HepG2 (cell line): ENCODE measurements around the gene TPD52L2. TPM values are rescaled to one million over a fixed set of nuclear protein-coding genes. Genes with fewer than 3 reads are reported as not detected.

Source experiments
- GTF2F1 ChIP-seq: fragments of 150-350 bp; IDR thresholded peaks from 2 replicates; pipeline ENCODE4 v1.6.1; 2014; ENCODE audit warnings: low read length
- IRX3 ChIP-seq: sonication (generic); formaldehyde crosslinking; IDR thresholded peaks from 2 replicates; pipeline ENCODE4 v1.8.1; 2023; ENCODE audit warnings: mild to moderate bottlenecking, low read depth, missing genetic modification reagents, borderline replicate concordance
- KLF16 ChIP-seq, 2 experiments: sonication (generic) in 1 of 2; formaldehyde crosslinking in 1 of 2; IDR thresholded peaks; 2 replicates each; pipeline versions ENCODE4 v1.6.1 to v1.8.0; 2016 to 2023; ENCODE audit warnings: missing genetic modification reagents in 2 of 2, missing compliant biosample characterization in 1 of 2
- SRSF1 ChIP-seq: fragments of 200-400 bp; formaldehyde crosslinking; optimal IDR thresholded peaks from 2 replicates; pipeline ENCODE3; 2017; ENCODE audit warnings: mild to moderate bottlenecking, low read depth, low read length, moderate library complexity
- ZFP90 ChIP-seq: sonication (generic); formaldehyde crosslinking; IDR thresholded peaks from 2 replicates; pipeline ENCODE4 v1.8.0; 2022; ENCODE audit warnings: missing genetic modification reagents, mild to moderate bottlenecking, inconsistent platforms, borderline replicate concordance
- ZNF101 ChIP-seq: sonication (generic); formaldehyde crosslinking; IDR thresholded peaks from 2 replicates; pipeline ENCODE4 v1.4.0; 2020; ENCODE audit warnings: mild to moderate bottlenecking, low read depth, missing genetic modification reagents, borderline replicate concordance
- ZNF331 ChIP-seq: sonication (generic); formaldehyde crosslinking; IDR thresholded peaks from 2 replicates; pipeline ENCODE4 v1.4.0; 2020; ENCODE audit warnings: missing genetic modification reagents
- ZNF550 ChIP-seq: sonication (generic); formaldehyde crosslinking; IDR thresholded peaks from 2 replicates; pipeline ENCODE4 v1.4.0; 2020; ENCODE audit warnings: mild to moderate bottlenecking, missing genetic modification reagents, borderline replicate concordance
- ZNF781 ChIP-seq: sonication (generic); formaldehyde crosslinking; IDR thresholded peaks from 2 replicates; pipeline ENCODE4 v1.5.1; 2020; ENCODE audit warnings: borderline replicate concordance, mild to moderate bottlenecking, missing genetic modification reagents; ENCODE audit errors: not compliant biosample characterization
- ZSCAN22 ChIP-seq: sonication (generic); formaldehyde crosslinking; IDR thresholded peaks from 2 replicates; pipeline ENCODE4 v1.4.0; 2020; ENCODE audit warnings: mild to moderate bottlenecking, missing genetic modification reagents
- polyA plus RNA-seq, 8 experiments: library from polyadenylated mRNA; depleted of rRNA in 3 of 8; stranded (reverse) in 7 of 8; unstranded in 1 of 8; fragments of >200 nt; fragmentation: Illumina TruSeq in 4 of 8; extraction: Trizol in 4 of 8; gene quantifications; 2 replicates each; pipeline versions ENCODE4 v1.2.1 to v1.2.3, GENCODE V29; 2011 to 2016; ENCODE audit warnings: low read depth in 4 of 8, missing spikeins in 1 of 8, mixed read lengths in 1 of 8; ENCODE audit not compliant: insufficient read depth in 1 of 8
- total RNA-seq, 5 experiments: library from RNA; depleted of rRNA; stranded (reverse); fragments of >200 nt; fragmentation: Illumina TruSeq; extraction: Trizol; gene quantifications; 2 replicates each; pipeline ENCODE4 v1.2.3, GENCODE V29; 2016; ENCODE audit warnings: low read depth in 1 of 5
- TF ChIP-seq, protein P1 (sequence below): sonication (generic); formaldehyde crosslinking; IDR thresholded peaks from 2 replicates; pipeline ENCODE4 v1.8.0; 2022; ENCODE audit warnings: low read depth, missing genetic modification reagents
- TF ChIP-seq, protein P2 (sequence below): sonication (generic); formaldehyde crosslinking; IDR thresholded peaks from 2 replicates; pipeline ENCODE4 v1.4.0; 2020; ENCODE audit warnings: missing genetic modification reagents
- TF ChIP-seq, protein P3 (sequence below): sonication (generic); formaldehyde crosslinking; IDR thresholded peaks from 2 replicates; pipeline ENCODE4 v1.4.0; 2020; ENCODE audit warnings: missing genetic modification reagents
- TF ChIP-seq, protein P4 (sequence below): sonication (generic); formaldehyde crosslinking; IDR thresholded peaks from 2 replicates; pipeline ENCODE4 v1.9.0; 2022; ENCODE audit warnings: missing genetic modification reagents, mild to moderate bottlenecking, borderline replicate concordance
- TF ChIP-seq, protein P5 (sequence below): sonication (generic); formaldehyde crosslinking; IDR thresholded peaks from 2 replicates; pipeline ENCODE4 v1.5.0; 2020; ENCODE audit warnings: mild to moderate bottlenecking, missing genetic modification reagents

TPD52L2 gene
- total and polyA plus RNA-seq, 2 of the 13 experiments (the other 11 are each of a cell fraction or from before 2014, with no cell fraction given), result 156 to 184 TPM

DNA sequence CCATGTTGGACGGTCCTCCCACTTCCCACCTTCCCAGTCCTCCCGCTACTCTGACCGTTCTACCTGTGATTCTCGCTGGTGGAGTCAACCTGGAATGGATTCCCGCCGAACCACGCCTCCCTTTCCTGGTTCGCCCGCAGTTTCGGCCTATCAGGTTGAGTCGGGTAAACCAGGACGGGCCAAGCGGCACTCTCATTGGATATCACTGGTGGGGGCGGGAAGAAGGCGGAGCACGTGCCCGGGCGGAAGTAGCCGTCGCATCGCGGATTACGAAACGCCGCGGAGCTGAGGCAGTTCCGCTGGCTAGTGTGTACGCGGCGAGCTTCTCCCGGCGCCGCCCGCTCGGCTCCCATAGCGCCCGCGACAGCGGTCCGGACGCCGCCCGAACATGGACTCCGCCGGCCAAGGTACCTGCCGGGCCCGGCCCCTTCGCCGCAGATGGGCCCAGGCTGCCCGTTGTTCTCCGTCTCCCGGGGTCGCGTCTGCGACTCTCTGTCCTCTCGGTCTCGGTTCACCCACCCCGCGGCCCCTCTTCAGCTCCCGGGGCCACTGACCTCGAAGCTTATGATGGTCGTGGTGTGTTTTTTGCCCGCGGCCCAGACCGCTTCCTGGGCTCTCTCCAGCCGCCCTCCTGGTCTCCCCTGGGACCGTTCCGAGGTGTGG, at the start of gene TPD52L2 (continued):
- peak; percentile 95 for TF ChIP-seq SRSF1
- TF ChIP-seq ZSCAN22 (CRISPR knock-in tag), result no peak
- TF ChIP-seq ZNF550 (CRISPR knock-in tag), result no peak; the same call in 1 of the 2 replicates
- TF ChIP-seq ZNF101 (CRISPR knock-in tag), result 0 out of 2 replicates have a peak, but pooled peaks have one; percentile 78
- TF ChIP-seq, protein P1, sequence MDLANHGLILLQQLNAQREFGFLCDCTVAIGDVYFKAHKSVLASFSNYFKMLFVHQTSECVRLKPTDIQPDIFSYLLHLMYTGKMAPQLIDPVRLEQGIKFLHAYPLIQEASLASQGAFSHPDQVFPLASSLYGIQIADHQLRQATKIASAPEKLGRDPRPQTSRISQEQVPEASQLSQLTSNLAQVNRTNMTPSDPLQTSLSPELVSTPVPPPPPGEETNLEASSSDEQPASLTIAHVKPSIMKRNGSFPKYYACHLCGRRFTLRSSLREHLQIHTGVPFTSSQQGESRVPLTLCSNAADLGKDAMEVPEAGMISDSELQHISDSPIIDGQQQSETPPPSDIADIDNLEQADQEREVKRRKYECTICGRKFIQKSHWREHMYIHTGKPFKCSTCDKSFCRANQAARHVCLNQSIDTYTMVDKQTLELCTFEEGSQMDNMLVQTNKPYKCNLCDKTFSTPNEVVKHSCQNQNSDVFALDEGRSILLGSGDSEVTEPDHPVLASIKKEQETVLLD (CRISPR knock-in tag), result peak; percentile 93
- TF ChIP-seq, protein P2, sequence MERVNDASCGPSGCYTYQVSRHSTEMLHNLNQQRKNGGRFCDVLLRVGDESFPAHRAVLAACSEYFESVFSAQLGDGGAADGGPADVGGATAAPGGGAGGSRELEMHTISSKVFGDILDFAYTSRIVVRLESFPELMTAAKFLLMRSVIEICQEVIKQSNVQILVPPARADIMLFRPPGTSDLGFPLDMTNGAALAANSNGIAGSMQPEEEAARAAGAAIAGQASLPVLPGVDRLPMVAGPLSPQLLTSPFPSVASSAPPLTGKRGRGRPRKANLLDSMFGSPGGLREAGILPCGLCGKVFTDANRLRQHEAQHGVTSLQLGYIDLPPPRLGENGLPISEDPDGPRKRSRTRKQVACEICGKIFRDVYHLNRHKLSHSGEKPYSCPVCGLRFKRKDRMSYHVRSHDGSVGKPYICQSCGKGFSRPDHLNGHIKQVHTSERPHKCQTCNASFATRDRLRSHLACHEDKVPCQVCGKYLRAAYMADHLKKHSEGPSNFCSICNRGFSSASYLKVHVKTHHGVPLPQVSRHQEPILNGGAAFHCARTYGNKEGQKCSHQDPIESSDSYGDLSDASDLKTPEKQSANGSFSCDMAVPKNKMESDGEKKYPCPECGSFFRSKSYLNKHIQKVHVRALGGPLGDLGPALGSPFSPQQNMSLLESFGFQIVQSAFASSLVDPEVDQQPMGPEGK (CRISPR knock-in tag), result peak; percentile 74
- TF ChIP-seq, protein P3, sequence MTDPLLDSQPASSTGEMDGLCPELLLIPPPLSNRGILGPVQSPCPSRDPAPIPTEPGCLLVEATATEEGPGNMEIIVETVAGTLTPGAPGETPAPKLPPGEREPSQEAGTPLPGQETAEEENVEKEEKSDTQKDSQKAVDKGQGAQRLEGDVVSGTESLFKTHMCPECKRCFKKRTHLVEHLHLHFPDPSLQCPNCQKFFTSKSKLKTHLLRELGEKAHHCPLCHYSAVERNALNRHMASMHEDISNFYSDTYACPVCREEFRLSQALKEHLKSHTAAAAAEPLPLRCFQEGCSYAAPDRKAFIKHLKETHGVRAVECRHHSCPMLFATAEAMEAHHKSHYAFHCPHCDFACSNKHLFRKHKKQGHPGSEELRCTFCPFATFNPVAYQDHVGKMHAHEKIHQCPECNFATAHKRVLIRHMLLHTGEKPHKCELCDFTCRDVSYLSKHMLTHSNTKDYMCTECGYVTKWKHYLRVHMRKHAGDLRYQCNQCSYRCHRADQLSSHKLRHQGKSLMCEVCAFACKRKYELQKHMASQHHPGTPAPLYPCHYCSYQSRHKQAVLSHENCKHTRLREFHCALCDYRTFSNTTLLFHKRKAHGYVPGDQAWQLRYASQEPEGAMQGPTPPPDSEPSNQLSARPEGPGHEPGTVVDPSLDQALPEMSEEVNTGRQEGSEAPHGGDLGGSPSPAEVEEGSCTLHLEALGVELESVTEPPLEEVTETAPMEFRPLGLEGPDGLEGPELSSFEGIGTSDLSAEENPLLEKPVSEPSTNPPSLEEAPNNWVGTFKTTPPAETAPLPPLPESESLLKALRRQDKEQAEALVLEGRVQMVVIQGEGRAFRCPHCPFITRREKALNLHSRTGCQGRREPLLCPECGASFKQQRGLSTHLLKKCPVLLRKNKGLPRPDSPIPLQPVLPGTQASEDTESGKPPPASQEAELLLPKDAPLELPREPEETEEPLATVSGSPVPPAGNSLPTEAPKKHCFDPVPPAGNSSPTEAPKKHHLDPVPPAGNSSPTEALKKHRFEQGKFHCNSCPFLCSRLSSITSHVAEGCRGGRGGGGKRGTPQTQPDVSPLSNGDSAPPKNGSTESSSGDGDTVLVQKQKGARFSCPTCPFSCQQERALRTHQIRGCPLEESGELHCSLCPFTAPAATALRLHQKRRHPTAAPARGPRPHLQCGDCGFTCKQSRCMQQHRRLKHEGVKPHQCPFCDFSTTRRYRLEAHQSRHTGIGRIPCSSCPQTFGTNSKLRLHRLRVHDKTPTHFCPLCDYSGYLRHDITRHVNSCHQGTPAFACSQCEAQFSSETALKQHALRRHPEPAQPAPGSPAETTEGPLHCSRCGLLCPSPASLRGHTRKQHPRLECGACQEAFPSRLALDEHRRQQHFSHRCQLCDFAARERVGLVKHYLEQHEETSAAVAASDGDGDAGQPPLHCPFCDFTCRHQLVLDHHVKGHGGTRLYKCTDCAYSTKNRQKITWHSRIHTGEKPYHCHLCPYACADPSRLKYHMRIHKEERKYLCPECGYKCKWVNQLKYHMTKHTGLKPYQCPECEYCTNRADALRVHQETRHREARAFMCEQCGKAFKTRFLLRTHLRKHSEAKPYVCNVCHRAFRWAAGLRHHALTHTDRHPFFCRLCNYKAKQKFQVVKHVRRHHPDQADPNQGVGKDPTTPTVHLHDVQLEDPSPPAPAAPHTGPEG (CRISPR knock-in tag), result no peak; the same call in 1 of the 2 replicates
- peak; percentile 92 for TF ChIP-seq ZNF331 (CRISPR knock-in tag)
- TF ChIP-seq, protein P4, sequence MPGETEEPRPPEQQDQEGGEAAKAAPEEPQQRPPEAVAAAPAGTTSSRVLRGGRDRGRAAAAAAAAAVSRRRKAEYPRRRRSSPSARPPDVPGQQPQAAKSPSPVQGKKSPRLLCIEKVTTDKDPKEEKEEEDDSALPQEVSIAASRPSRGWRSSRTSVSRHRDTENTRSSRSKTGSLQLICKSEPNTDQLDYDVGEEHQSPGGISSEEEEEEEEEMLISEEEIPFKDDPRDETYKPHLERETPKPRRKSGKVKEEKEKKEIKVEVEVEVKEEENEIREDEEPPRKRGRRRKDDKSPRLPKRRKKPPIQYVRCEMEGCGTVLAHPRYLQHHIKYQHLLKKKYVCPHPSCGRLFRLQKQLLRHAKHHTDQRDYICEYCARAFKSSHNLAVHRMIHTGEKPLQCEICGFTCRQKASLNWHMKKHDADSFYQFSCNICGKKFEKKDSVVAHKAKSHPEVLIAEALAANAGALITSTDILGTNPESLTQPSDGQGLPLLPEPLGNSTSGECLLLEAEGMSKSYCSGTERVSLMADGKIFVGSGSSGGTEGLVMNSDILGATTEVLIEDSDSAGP (CRISPR knock-in tag), result peak; percentile 96
- TF ChIP-seq IRX3 (CRISPR knock-in tag), result peak; percentile 91; the same call in 1 of the 2 replicates
- peak; percentile 84 for TF ChIP-seq ZNF781
- TF ChIP-seq KLF16 (CRISPR knock-in tag; IDR thresholded peaks at IDR 0.05), result peak; percentile 88 to 97; a peak in 3 of 4 replicates
- TF ChIP-seq ZFP90, result peak; percentile 89; the same call in 1 of the 2 replicates
- TF ChIP-seq GTF2F1, result peak; percentile 59; the same call in 1 of the 2 replicates
- TF ChIP-seq, protein P5, sequence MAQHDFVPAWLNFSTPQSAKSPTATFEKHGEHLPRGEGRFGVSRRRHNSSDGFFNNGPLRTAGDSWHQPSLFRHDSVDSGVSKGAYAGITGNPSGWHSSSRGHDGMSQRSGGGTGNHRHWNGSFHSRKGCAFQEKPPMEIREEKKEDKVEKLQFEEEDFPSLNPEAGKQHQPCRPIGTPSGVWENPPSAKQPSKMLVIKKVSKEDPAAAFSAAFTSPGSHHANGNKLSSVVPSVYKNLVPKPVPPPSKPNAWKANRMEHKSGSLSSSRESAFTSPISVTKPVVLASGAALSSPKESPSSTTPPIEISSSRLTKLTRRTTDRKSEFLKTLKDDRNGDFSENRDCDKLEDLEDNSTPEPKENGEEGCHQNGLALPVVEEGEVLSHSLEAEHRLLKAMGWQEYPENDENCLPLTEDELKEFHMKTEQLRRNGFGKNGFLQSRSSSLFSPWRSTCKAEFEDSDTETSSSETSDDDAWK (CRISPR knock-in tag), result no peak
